Nephron progenitor cell (in vitro differentiated cells): Measurements from ENCODE around the gene ZFYVE9.

Experiments
- DNase-seq: peaks from one replicate; pipeline ENCODE4 v3.0.0; 2021
- H3K27ac Mint-ChIP-seq: 2 replicates; pipeline ENCODE4 v1.8.0; 2021; ENCODE audit warnings: mild to moderate bottlenecking, moderate library complexity, mixed read lengths
- H3K27me3 Mint-ChIP-seq: 2 replicates; pipeline ENCODE4 v1.8.0; 2021; ENCODE audit warnings: mild to moderate bottlenecking, low read depth, mixed read lengths; ENCODE audit not compliant: poor library complexity
- H3K36me3 Mint-ChIP-seq: 2 replicates; pipeline ENCODE4 v1.8.0; 2021; ENCODE audit warnings: low read depth, mixed read lengths
- H3K4me1 Mint-ChIP-seq: 2 replicates; pipeline ENCODE4 v1.8.0; 2021; ENCODE audit warnings: mixed read lengths
- H3K4me3 Mint-ChIP-seq: 2 replicates; pipeline ENCODE4 v1.8.0; 2021; ENCODE audit warnings: mild to moderate bottlenecking, moderate library complexity, mixed read lengths
- H3K9me3 Mint-ChIP-seq: 2 replicates; pipeline ENCODE4 v1.8.0; 2021; ENCODE audit warnings: mild to moderate bottlenecking, moderate library complexity, mixed read lengths
- CTCF ChIP-seq: fragments of 200-600 bp; sonication (generic); IDR thresholded peaks from 2 replicates; pipeline ENCODE4 v1.5.0; 2021; ENCODE audit warnings: antibody characterized with exemption

Gene ZFYVE9

DNA sequence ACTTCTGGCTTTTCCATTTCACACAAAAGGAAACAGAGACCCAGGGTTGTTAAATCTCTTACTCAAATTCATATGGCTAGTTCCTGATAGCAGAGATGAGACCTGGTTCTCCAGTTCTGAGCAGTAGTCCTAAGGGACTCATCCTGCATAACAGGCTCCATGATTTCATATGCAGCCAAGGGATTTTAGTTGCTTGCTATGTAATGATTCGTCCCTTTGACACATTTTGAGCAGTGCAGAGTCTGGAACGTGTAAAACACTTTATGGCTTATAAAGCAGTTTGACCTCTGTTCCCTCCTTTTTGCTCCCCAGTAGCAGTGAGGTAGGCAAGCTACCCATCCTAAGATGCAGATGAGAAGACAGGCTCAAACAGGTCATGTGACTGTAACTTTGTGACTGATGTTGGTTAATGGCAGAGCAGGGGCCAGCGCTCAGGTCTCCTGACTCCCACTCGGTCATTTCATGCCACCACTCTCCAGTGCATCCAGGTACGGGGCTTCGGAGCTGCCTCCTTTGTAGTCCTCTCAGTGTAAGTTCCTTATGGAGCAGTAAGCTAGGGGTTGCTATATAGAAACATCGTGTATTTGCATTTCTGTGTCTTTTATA, 199.9 kb downstream of the ZFYVE9 start:
- no peak overlapping the region for H3K27ac Mint-ChIP-seq
- no peak for TF ChIP-seq CTCF
- H3K4me1 Mint-ChIP-seq = no peaks in the 10 kb centered on the region
- peaks cover 51% of the 10 kb centered on the region for H3K36me3 Mint-ChIP-seq
- H3K4me3 Mint-ChIP-seq = no peak overlapping the region
- no peak for DNase-seq
- no peaks in the 10 kb centered on the region for H3K9me3 Mint-ChIP-seq
- H3K27me3 Mint-ChIP-seq = no peaks in the 10 kb centered on the region

DNA sequence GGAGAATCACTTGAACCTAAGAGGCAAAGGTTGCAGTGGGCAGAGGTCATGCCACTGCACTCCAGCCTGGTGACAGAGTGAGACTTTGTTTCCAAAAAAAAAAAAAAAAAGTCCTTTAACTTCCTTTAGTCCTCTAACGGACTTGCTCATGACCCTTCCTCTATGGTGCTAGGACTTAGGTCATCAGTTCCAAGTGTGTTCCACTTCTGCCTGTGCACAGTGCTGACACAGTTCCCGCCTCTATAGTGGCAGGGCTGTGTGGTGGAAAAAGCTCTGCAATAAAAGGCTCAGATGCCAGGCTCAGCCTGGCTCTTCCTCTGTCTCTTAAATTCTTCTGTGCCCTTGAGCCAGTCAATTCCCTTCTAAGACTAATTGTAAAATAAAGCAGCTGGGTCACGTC, 202.1 kb downstream of the ZFYVE9 start:
- Mint-ChIP-seq H3K36me3 (peaks cover 48% of the 10 kb centered on the region), H3K4me1 (no peaks in the 10 kb centered on the region), H3K27ac (no peak overlapping the region), H3K9me3 (no peaks in the 10 kb centered on the region), H3K27me3 (no peaks in the 10 kb centered on the region), H3K4me3 (no peak overlapping the region)
- TF ChIP-seq CTCF = no peak
- DNase-seq = no peak

DNA sequence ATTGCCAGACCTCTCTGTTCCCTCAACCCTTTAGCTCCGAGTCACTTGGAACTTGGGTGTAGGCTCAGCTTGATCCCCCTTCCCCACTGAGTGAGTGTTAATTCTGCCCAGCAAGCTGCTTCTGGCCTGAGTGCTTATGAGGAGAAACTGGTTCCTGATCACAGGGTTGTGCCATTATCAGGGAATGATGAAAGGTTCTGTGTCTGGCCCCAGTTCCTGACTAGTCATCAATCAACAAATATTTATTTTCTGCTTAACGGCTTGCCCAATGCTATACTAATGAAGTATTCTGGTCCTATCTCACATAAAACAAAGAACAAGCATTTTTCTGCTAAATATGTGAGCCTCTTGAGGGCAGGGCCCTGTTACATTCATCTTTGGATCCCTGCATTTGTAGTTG, 203.4 kb downstream of the ZFYVE9 start:
- H3K36me3 Mint-ChIP-seq = peaks cover 41% of the 10 kb centered on the region
- no peak overlapping the region for H3K27ac Mint-ChIP-seq
- peaks cover under 1% of the 10 kb centered on the region for H3K4me1 Mint-ChIP-seq
- no peak for DNase-seq
- H3K4me3 Mint-ChIP-seq = no peak overlapping the region
- H3K27me3 Mint-ChIP-seq = no peaks in the 10 kb centered on the region
- no peaks in the 10 kb centered on the region for H3K9me3 Mint-ChIP-seq
- no peak for TF ChIP-seq CTCF

- TF ChIP-seq CTCF = no peak
- H3K27me3 Mint-ChIP-seq = no peaks in the 10 kb centered on the region
- H3K27ac Mint-ChIP-seq = no peak overlapping the region
- no peaks in the 10 kb centered on the region for H3K9me3 Mint-ChIP-seq
- DNase-seq = no peak
- no peak overlapping the region for H3K4me3 Mint-ChIP-seq
- H3K4me1 Mint-ChIP-seq = peaks cover 3% of the 10 kb centered on the region
- peaks cover 39% of the 10 kb centered on the region for H3K36me3 Mint-ChIP-seq
Observed at GRCh38 chr1:52346653-52347052, 204.8 kb downstream of the ZFYVE9 start.

DNA sequence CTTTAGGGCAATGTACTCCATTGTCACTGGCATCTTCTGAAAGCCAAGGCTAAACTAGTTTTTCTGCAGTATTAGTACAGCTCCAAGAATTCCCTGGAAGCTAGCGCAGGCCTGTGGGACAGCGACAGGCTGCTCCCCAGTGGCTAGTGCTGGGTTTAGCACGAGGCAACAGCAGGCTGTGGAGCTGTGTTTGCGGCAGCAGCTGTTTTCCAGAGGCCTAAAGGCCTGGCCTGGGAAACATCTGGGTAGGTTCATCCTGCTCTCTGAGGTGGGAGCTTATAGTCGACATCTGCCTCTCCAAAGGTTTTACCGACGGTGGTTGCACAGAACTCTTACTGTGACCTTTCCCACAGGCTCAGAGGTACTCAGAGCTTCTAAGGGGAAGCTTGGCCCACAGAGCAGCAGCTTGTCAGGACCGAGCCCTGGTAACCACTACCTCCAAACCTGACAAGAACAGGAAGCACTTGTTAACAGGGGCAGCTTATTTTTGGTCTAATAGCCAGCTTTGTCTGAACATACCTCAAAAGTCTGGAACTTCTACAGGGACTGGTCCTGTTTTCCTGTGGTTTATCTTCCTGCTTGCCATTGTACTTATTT, 206.9 kb downstream of the ZFYVE9 start:
- DNase-seq = peak; percentile 28
- peaks cover 52% of the 10 kb centered on the region for H3K36me3 Mint-ChIP-seq
- no peak overlapping the region for H3K4me3 Mint-ChIP-seq
- no peaks in the 10 kb centered on the region for H3K27me3 Mint-ChIP-seq
- H3K27ac Mint-ChIP-seq = peak overlapping the region; percentile 94
- H3K9me3 Mint-ChIP-seq = no peaks in the 10 kb centered on the region
- peaks cover 3% of the 10 kb centered on the region for H3K4me1 Mint-ChIP-seq
- peak; percentile 19 for TF ChIP-seq CTCF

- no peak for TF ChIP-seq CTCF
- peaks cover 55% of the 10 kb centered on the region for H3K36me3 Mint-ChIP-seq
- H3K27ac Mint-ChIP-seq = peak overlapping the region; percentile 43
- no peak overlapping the region for H3K4me3 Mint-ChIP-seq
- H3K27me3 Mint-ChIP-seq = no peaks in the 10 kb centered on the region
- H3K4me1 Mint-ChIP-seq = peaks cover 3% of the 10 kb centered on the region
- H3K9me3 Mint-ChIP-seq = no peaks in the 10 kb centered on the region
- no peak for DNase-seq
Observed at GRCh38 chr1:52352690-52353089, 210.8 kb downstream of the ZFYVE9 start.
